Activated CD8-positive, alpha-beta memory T cell treated with anti-CD3 and anti-CD28 coated beads for 48 hours (primary cell): ENCODE measurements around the gene SCO2.

ENCODE experiments used
- DNase-seq, 3 experiments: peaks; one replicate each; pipeline ENCODE4 v3.0.0-alpha.2; 2020; ENCODE audit warnings: low read depth in 2 of 3, low spot score in 2 of 3

SCO2 gene

GRCh38 chr22:50482107-50483074, 43.0 kb downstream of the SCO2 start:
- no peak for DNase-seq

- DNase-seq: no peak
Measured at GRCh38 chr22:50481440-50482106, 43.8 kb downstream of the SCO2 start, which contains the start of gene ADM2. ADM2 (plus strand) TSS chr22:50481543; CDS start chr22:50481848, 305 bp downstream.

GRCh38 chr22:50481045-50481439, 44.4 kb downstream of the SCO2 start:
- DNase-seq: no peak

GRCh38 chr22:50479721-50480120, 45.7 kb downstream of the SCO2 start:
- DNase-seq: no peak

GRCh38 chr22:50477923-50478322, 47.5 kb downstream of the SCO2 start:
- no peak for DNase-seq

- no peak for DNase-seq
Measured at GRCh38 chr22:50476868-50477267, 48.5 kb downstream of the SCO2 start.

- DNase-seq: no peak
Measured at GRCh38 chr22:50475652-50476002, 49.8 kb downstream of the SCO2 start.

- DNase-seq: peak; percentile 73 to 76 (median 74)
Measured at GRCh38 chr22:50474710-50475651, 50.4 kb downstream of the SCO2 start, which contains the start of gene SBF1. SBF1 (minus strand) TSS chr22:50475035; CDS start chr22:50474840, 195 bp downstream.

- DNase-seq: no peak
Measured at GRCh38 chr22:50473855-50474671, 51.3 kb downstream of the SCO2 start.
